Stomach (tissue), 9 donors: ENCODE measurements around the gene ACTR5. TPM values are rescaled to one million over a fixed set of nuclear protein-coding genes. Genes with fewer than 3 reads are reported as not detected.

Source experiments
- DNase-seq, 2 donors: peaks; one replicate each; pipeline versions ENCODE4 v3.0.0 to v3.0.0-alpha.2; 2013 to 2019
- H3K27ac ChIP-seq, 5 donors: fragments of 200-600 bp in 4 of 5; sonication (generic) in 4 of 5; one replicate each; pipeline ENCODE4 v1.5.1; 2013 to 2019; ENCODE audit warnings: mild to moderate bottlenecking in 1 of 5, moderate library complexity in 1 of 5
- H3K27me3 ChIP-seq, 3 donors: fragments of 200-600 bp; sonication (generic); one replicate each; pipeline ENCODE4 v1.5.1; 2017 to 2019; ENCODE audit warnings: mixed run types in 1 of 3
- H3K36me3 ChIP-seq, 4 donors: fragments of 200-600 bp; sonication (generic); 1 replicate in 3 of 4; 2 replicates in 1 of 4; pipeline ENCODE4 v1.5.1; 2016 to 2019
- H3K4me1 ChIP-seq, 4 donors: fragments of 200-600 bp; sonication (generic); one replicate each; pipeline ENCODE4 v1.5.1; 2016 to 2019
- H3K4me3 ChIP-seq, 4 donors: fragments of 200-600 bp; sonication (generic) in 3 of 4; one replicate each; pipeline ENCODE4 v1.5.1; 2016 to 2019; ENCODE audit warnings: mild to moderate bottlenecking in 1 of 4
- H3K9me3 ChIP-seq, 4 donors: fragments of 200-600 bp; sonication (generic); one replicate each; pipeline ENCODE4 v1.5.1; 2016 to 2019
- CTCF ChIP-seq, 7 experiments: fragments of 450-650 bp in 4 of 7; fragments of 200-600 bp in 3 of 7; sonication (generic) in 3 of 7; IDR thresholded peaks; one replicate each; pipeline ENCODE4 v1.5.1; 2016 to 2019; ENCODE audit warnings: antibody characterized with exemption in 7 of 7, control low read depth in 2 of 7, mild to moderate bottlenecking in 1 of 7
- EP300 ChIP-seq: sonication (generic); formaldehyde crosslinking; IDR thresholded peaks from one replicate; pipeline ENCODE4 v1.6.1; 2017; ENCODE audit warnings: antibody characterized with exemption
- POLR2A ChIP-seq, 4 donors: fragments of 450-650 bp; IDR thresholded peaks; one replicate each; pipeline ENCODE4 v1.6.1; 2016; ENCODE audit warnings: antibody characterized with exemption in 4 of 4, control low read depth in 2 of 4, mild to moderate bottlenecking in 1 of 4, moderate library complexity in 1 of 4
- POLR2AphosphoS5 ChIP-seq, 3 donors: sonication (generic); formaldehyde crosslinking; IDR thresholded peaks; one replicate each; pipeline ENCODE4 v1.6.1; 2016; ENCODE audit warnings: antibody characterized with exemption in 3 of 3
- WGBS, 5 donors: extraction: QIAGEN DNeasy Blood & Tissue Kit in 3 of 5; methylation state at CpG; one replicate each; pipeline versions ENCODE4 v1.1.5 to v1.1.7; 2013 to 2018; 5-methylcytosine and 5-hydroxymethylcytosine counted together
- intact Hi-C: fragments of 100-400 bp; cut with DNase I; formaldehyde crosslinking; loops from one replicate; pipeline ENCODE4 v1.15.1; 2023; ENCODE audit warnings: low total_unique reads
- polyA plus RNA-seq, 3 donors: library from polyadenylated mRNA; stranded (reverse); fragments of 200-250 nt; gene quantifications; one replicate each; pipeline ENCODE4 v1.2.3, GENCODE V29; 2013
- total RNA-seq, 5 donors: library from RNA; depleted of rRNA; stranded (reverse); fragments of >200 nt; gene quantifications; one replicate each; pipeline versions ENCODE4 v1.1.0 to v1.2.3, GENCODE V29; 2014 to 2016
- donor health status: healthy with polysubstance abuse.
- donor health status: Bipolar disorder and iron deficiency.
- donor health status: healthy.

The ACTR5 gene
- total and polyA plus RNA-seq, 8 donors: 3.6 to 68.1 (median 6.5) TPM

DNA sequence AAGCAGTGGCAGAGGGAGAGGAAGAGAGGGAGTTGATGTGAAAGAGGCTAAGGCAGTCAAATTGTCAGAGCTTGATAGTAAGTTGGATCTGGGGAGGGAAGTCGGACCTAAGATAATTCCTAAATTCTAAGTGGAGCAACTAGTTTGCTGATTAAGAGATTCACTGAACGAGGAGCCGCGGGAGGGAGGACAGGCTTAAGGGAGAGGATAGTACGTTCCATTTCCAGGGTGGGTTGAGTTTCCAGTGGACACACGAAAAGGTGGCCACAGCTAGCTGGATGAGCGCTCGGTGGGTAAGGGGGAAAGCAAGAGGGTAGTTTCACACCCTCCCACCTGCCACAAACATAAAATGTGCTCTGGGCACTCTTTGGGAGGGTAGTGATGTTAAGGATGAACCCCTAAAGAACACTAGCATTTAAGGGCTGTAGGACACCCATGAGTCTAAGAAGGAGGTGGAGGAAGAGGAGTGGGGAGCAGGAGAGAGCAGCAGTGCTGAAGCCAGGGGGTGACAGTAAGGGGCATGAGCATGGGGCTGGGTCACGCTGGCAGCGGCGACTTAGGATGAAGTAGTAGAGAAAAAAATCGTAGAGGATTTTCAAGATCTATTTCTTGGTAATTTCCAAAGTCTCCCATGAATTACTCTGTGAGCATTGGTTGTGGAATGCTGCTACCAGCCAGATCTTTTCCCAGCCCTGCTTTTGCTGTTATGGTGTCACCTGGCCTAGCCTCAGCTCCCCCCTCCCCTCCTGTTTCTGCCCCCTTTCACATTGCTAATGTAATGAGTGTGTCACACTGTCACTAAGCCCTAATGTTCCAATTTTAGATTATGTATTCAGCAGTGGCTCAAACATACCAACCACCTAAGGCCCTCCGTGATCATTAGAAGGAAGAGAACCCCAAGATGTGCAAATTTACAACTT lies 21.4 kb downstream of the ACTR5 start:
- H3K36me3 ChIP-seq: peaks cover 60 to 100% (median 99%) of the 10 kb centered on the region in 4 donors
- no peaks in the 10 kb centered on the region for H3K27me3 ChIP-seq
- H3K4me1 ChIP-seq: peaks cover 0 to 3% (median 1%) of the 10 kb centered on the region in 4 donors
- H3K27ac ChIP-seq: no peak overlapping the region
- TF ChIP-seq POLR2A (IDR thresholded peaks at IDR 0.05) (no peak), POLR2AphosphoS5 (IDR thresholded peaks at IDR 0.05) (no peak), EP300 (no peak), CTCF (IDR thresholded peaks at IDR 0.05) (no peak)
- no peak overlapping the region for H3K4me3 ChIP-seq
- peaks cover 0 to 8% (median 0%) of the 10 kb centered on the region in 4 donors for H3K9me3 ChIP-seq
- intact Hi-C loops: no loop called here
- DNase-seq: no peak
- WGBS, 5 donors: 87 to 96% (median 95%) methylated on average over 13 of the region's 13 CpGs

DNA sequence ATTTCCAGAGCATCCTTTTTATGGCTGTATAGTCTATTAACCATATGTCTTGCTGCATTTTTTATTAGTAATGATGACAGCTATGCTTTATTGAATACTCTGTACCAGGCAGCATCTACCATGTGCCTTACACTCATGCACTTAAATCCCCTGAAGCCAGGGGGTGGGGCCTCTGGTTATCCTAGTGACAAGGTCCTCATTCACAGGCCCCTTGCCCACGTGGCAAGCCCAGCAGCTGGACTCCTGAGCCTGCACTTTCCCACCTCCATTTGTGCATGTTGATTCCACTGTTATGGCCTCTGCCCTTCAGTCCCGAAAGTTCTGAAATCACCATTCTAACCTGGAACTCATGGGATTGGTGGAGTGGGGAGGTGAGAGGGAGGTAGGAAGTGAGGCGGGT lies 22.3 kb downstream of the ACTR5 start:
- Histone ChIP-seq H3K4me1 (no peaks in the 10 kb centered on the region), H3K36me3 (peaks cover 63 to 100% (median 98%) of the 10 kb centered on the region in 4 donors), H3K27ac (no peak overlapping the region), H3K9me3 (peaks cover 0 to 8% (median 0%) of the 10 kb centered on the region in 4 donors), H3K4me3 (no peak overlapping the region), H3K27me3 (no peaks in the 10 kb centered on the region)
- DNase-seq: no peak
- TF ChIP-seq CTCF (IDR thresholded peaks at IDR 0.05): no peak
- TF ChIP-seq POLR2A (IDR thresholded peaks at IDR 0.05): no peak
- WGBS, 5 donors: 83 to 94% (median 89%) methylated on average over 3 of the region's 3 CpGs
- intact Hi-C loops: no loop called here

DNA sequence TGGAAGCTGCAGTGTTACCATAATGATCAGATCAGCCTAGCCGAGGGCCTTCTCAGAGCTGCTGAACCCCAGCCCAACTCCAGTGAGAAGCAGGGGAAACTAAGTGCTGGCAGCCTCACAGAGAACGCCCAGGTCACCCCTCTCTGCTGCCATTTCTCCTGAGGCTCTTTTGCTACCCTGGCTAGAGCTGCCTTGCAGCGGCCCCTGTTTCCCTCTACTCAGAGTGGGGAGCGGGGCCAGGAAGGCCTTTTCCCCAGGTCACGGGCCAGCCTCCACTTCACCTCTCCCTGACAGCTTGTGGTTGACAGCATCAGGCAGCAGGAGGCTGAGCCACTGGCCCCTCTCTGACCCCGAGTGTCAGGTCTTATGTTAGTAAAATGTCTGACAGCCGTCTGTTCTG lies 22.7 kb downstream of the ACTR5 start:
- 78 to 88% (median 85%) methylated on average over 7 of the region's 7 CpGs for WGBS, 5 donors
- no peak for DNase-seq
- no peak for TF ChIP-seq EP300
- TF ChIP-seq POLR2A (IDR thresholded peaks at IDR 0.05): no peak
- no peak for TF ChIP-seq CTCF (IDR thresholded peaks at IDR 0.05)
- no peak for TF ChIP-seq POLR2AphosphoS5 (IDR thresholded peaks at IDR 0.05)
- Histone ChIP-seq H3K9me3 (peaks cover 0 to 8% (median 0%) of the 10 kb centered on the region in 4 donors), H3K27ac (no peak overlapping the region), H3K36me3 (peaks cover 64 to 100% (median 98%) of the 10 kb centered on the region in 4 donors), H3K4me1 (no peaks in the 10 kb centered on the region), H3K27me3 (no peaks in the 10 kb centered on the region), H3K4me3 (no peak overlapping the region)
- intact Hi-C loops: no loop called here

GRCh38 chr20:38771621-38772020 lies 23.4 kb downstream of the ACTR5 start:
- WGBS, 5 donors: 85 to 97% (median 94%) methylated on average over 3 to 7 of the region's 7 CpGs
- TF ChIP-seq POLR2AphosphoS5 (IDR thresholded peaks at IDR 0.05) (no peak), POLR2A (IDR thresholded peaks at IDR 0.05) (no peak), CTCF (IDR thresholded peaks at IDR 0.05) (no peak), EP300 (no peak)

More at GRCh38 chr20:38771621-38772020, 23.4 kb downstream of the ACTR5 start:
- Histone ChIP-seq H3K36me3 (peaks cover 60 to 100% (median 94%) of the 10 kb centered on the region in 4 donors), H3K9me3 (peaks cover 0 to 8% (median 0%) of the 10 kb centered on the region in 4 donors), H3K4me1 (no peaks in the 10 kb centered on the region), H3K27me3 (no peaks in the 10 kb centered on the region), H3K4me3 (no peak overlapping the region), H3K27ac (no peak overlapping the region)
- intact Hi-C loops: no loop called here
- DNase-seq: no peak
